ENCODE measurements around the gene A2M. TPM values are rescaled to one million over a fixed set of nuclear protein-coding genes. Genes with fewer than 3 reads are reported as not detected.
"Not testable (repeated sequence)": the region's sequence is repeated elsewhere in the genome, so short reads cannot be mapped to it uniquely, and the experiment has no call there.

The A2M gene
- total RNA-seq, 1 donor from 2014 or later: 4.2 TPM

GRCh38 chr12:9144730-9145106 lies 29.0 kb upstream of the A2M start:
- DNase-seq (ENCODE audit: low read depth) (no peak), FAIRE-seq (no peak)
- Mint-ChIP-seq H3K27me3 (ENCODE audit: low read depth, unreplicated experiment) (no peaks in the 10 kb centered on the region), H3K9me3 (ENCODE audit: unreplicated experiment) (peaks cover 13% of the 10 kb centered on the region), H3K4me1 (ENCODE audit: low read depth, unreplicated experiment) (peaks cover 3% of the 10 kb centered on the region), H3K36me3 (ENCODE audit: low read depth, unreplicated experiment) (no peaks in the 10 kb centered on the region), H3K4me3 (ENCODE audit: unreplicated experiment) (no peak overlapping the region), H3K27ac (ENCODE audit: unreplicated experiment) (no peak overlapping the region)
- H3K79me2 ChIP-seq (ENCODE audit: insufficient read depth, low read length): no peaks in the 10 kb centered on the region
- H3K4me1 ChIP-seq (ENCODE audit: insufficient read depth, low read length): no peaks in the 10 kb centered on the region
- no peak overlapping the region for H2AFZ ChIP-seq (ENCODE audit: low read depth, low read length)
- no peaks in the 10 kb centered on the region for H3K36me3 ChIP-seq (ENCODE audit: insufficient read depth, low read length)
- no peak overlapping the region for H3K4me3 ChIP-seq (ENCODE audit: insufficient read depth, low read depth, low read length)
- no peaks in the 10 kb centered on the region for H3K27me3 ChIP-seq (ENCODE audit: insufficient read depth, low read length)
- H3K9me3 ChIP-seq (ENCODE audit: insufficient read depth, low read depth, low read length): no peaks in the 10 kb centered on the region
- TF ChIP-seq CTCF (IDR thresholded peaks at IDR 0.05; ENCODE audit: insufficient read depth, low read depth, low read length) (no peak), EZH2 (IDR thresholded peaks at IDR 0.05; ENCODE audit: insufficient read depth, low read length) (no peak)
- H3K27ac ChIP-seq (ENCODE audit: low read depth, low read length): no peak overlapping the region
- no peaks in the 10 kb centered on the region for H4K20me1 ChIP-seq (ENCODE audit: insufficient read depth, low read length)
- no peak overlapping the region for H3K9ac ChIP-seq (ENCODE audit: low read length)
- no peak overlapping the region for H3K4me2 ChIP-seq (ENCODE audit: low read length)

- Histone ChIP-seq H4K20me1 (ENCODE audit: insufficient read depth, low read length) (no peaks in the 10 kb centered on the region), H2AFZ (ENCODE audit: low read depth, low read length) (no peak overlapping the region), H3K27me3 (ENCODE audit: insufficient read depth, low read length) (no peaks in the 10 kb centered on the region), H3K4me3 (ENCODE audit: insufficient read depth, low read depth, low read length) (no peak overlapping the region), H3K4me1 (ENCODE audit: insufficient read depth, low read length) (no peaks in the 10 kb centered on the region), H3K36me3 (ENCODE audit: insufficient read depth, low read length) (no peaks in the 10 kb centered on the region), H3K4me2 (ENCODE audit: low read length) (no peak overlapping the region), H3K9me3 (ENCODE audit: insufficient read depth, low read depth, low read length) (no peaks in the 10 kb centered on the region), H3K9ac (ENCODE audit: low read length) (no peak overlapping the region), H3K79me2 (ENCODE audit: insufficient read depth, low read length) (no peaks in the 10 kb centered on the region), H3K27ac (ENCODE audit: low read depth, low read length) (no peak overlapping the region)
- peaks cover 4% of the 10 kb centered on the region for H3K4me1 Mint-ChIP-seq (ENCODE audit: low read depth, unreplicated experiment)
- FAIRE-seq (no peak), DNase-seq (ENCODE audit: low read depth) (no peak)
- peaks cover 13% of the 10 kb centered on the region for H3K9me3 Mint-ChIP-seq (ENCODE audit: unreplicated experiment)
- no peak overlapping the region for H3K4me3 Mint-ChIP-seq (ENCODE audit: unreplicated experiment)
- no peaks in the 10 kb centered on the region for H3K27me3 Mint-ChIP-seq (ENCODE audit: low read depth, unreplicated experiment)
- no peaks in the 10 kb centered on the region for H3K36me3 Mint-ChIP-seq (ENCODE audit: low read depth, unreplicated experiment)
- H3K27ac Mint-ChIP-seq (ENCODE audit: unreplicated experiment): no peak overlapping the region
- no peak for TF ChIP-seq CTCF (IDR thresholded peaks at IDR 0.05; ENCODE audit: insufficient read depth, low read depth, low read length)
- no peak for TF ChIP-seq EZH2 (IDR thresholded peaks at IDR 0.05; ENCODE audit: insufficient read depth, low read length)
Observed at GRCh38 chr12:9143929-9144729, 28.4 kb upstream of the A2M start.

GRCh38 chr12:9143137-9143536 lies 27.4 kb upstream of the A2M start:
- H3K27me3 Mint-ChIP-seq (ENCODE audit: low read depth, unreplicated experiment): no peaks in the 10 kb centered on the region
- TF ChIP-seq EZH2 (IDR thresholded peaks at IDR 0.05; ENCODE audit: insufficient read depth, low read length) (no peak), CTCF (IDR thresholded peaks at IDR 0.05; ENCODE audit: insufficient read depth, low read depth, low read length) (no peak)
- H3K4me3 Mint-ChIP-seq (ENCODE audit: unreplicated experiment): no peak overlapping the region
- DNase-seq (ENCODE audit: low read depth) (no peak), FAIRE-seq (no peak)
- Histone ChIP-seq H3K79me2 (ENCODE audit: insufficient read depth, low read length) (no peaks in the 10 kb centered on the region), H3K4me2 (ENCODE audit: low read length) (no peak overlapping the region), H3K4me3 (ENCODE audit: insufficient read depth, low read depth, low read length) (no peak overlapping the region), H3K9ac (ENCODE audit: low read length) (no peak overlapping the region), H3K27me3 (ENCODE audit: insufficient read depth, low read length) (no peaks in the 10 kb centered on the region), H3K27ac (ENCODE audit: low read depth, low read length) (no peak overlapping the region), H3K4me1 (ENCODE audit: insufficient read depth, low read length) (no peaks in the 10 kb centered on the region), H3K36me3 (ENCODE audit: insufficient read depth, low read length) (no peaks in the 10 kb centered on the region), H3K9me3 (ENCODE audit: insufficient read depth, low read depth, low read length) (no peaks in the 10 kb centered on the region), H2AFZ (ENCODE audit: low read depth, low read length) (no peak overlapping the region), H4K20me1 (ENCODE audit: insufficient read depth, low read length) (no peaks in the 10 kb centered on the region)
- H3K27ac Mint-ChIP-seq (ENCODE audit: unreplicated experiment): no peak overlapping the region
- H3K36me3 Mint-ChIP-seq (ENCODE audit: low read depth, unreplicated experiment): no peaks in the 10 kb centered on the region
- peaks cover 13% of the 10 kb centered on the region for H3K9me3 Mint-ChIP-seq (ENCODE audit: unreplicated experiment)
- peaks cover 4% of the 10 kb centered on the region for H3K4me1 Mint-ChIP-seq (ENCODE audit: low read depth, unreplicated experiment)

- H3K36me3 ChIP-seq (ENCODE audit: insufficient read depth, low read length); H3K9ac ChIP-seq (ENCODE audit: low read length); H3K36me3 Mint-ChIP-seq (ENCODE audit: low read depth, unreplicated experiment); H3K27me3 Mint-ChIP-seq (ENCODE audit: low read depth, unreplicated experiment); FAIRE-seq; H3K4me1 ChIP-seq (ENCODE audit: insufficient read depth, low read length); H3K9me3 ChIP-seq (ENCODE audit: insufficient read depth, low read depth, low read length); H3K4me1 Mint-ChIP-seq (ENCODE audit: low read depth, unreplicated experiment); H2AFZ ChIP-seq (ENCODE audit: low read depth, low read length); H3K4me3 ChIP-seq (ENCODE audit: insufficient read depth, low read depth, low read length); H3K27me3 ChIP-seq (ENCODE audit: insufficient read depth, low read length); H3K79me2 ChIP-seq (ENCODE audit: insufficient read depth, low read length); H3K27ac Mint-ChIP-seq (ENCODE audit: unreplicated experiment); H3K27ac ChIP-seq (ENCODE audit: low read depth, low read length); H3K4me2 ChIP-seq (ENCODE audit: low read length); DNase-seq (ENCODE audit: low read depth); H4K20me1 ChIP-seq (ENCODE audit: insufficient read depth, low read length): not testable (repeated sequence)
- Mint-ChIP-seq H3K4me3 (ENCODE audit: unreplicated experiment) (peak overlapping the region; percentile 36), H3K9me3 (ENCODE audit: unreplicated experiment) (peaks cover 13% of the 10 kb centered on the region)
Observed at GRCh38 chr12:9139588-9140290, 24.0 kb upstream of the A2M start.
